PC-3 (cell line): ENCODE measurements around the gene MYL9. TPM values are rescaled to one million over a fixed set of nuclear protein-coding genes. Genes with fewer than 3 reads are reported as not detected.
"Not testable (repeated sequence)": the region's sequence is repeated elsewhere in the genome, so short reads cannot be mapped to it uniquely, and the experiment has no call there.

Source experiments
- ATAC-seq: fragments of 200-7000 bp; cut with Tn5 transposase; 2 replicates; pipeline ENCODE4 v1.9.1; 2020; ENCODE audit warnings: mild to moderate bottlenecking, moderate library complexity
- BruUV-seq: library from RNA; stranded (reverse); fragments of 400-500 nt; replicated peaks from 2 replicates; lab custom pipeline; 2021; lab: Mats Ljungman, UMichigan
- CTCF ChIA-PET: fragments of 300-600 bp; sonication (Branson Sonifier 250); formaldehyde crosslinking; loops from one replicate; lab custom pipeline; 2022; ENCODE audit warnings: antibody characterized with exemption; lab: Charles Lee
- POLR2A ChIA-PET: fragments of 300-600 bp; sonication (Branson Sonifier 250); formaldehyde crosslinking; loops from one replicate; lab custom pipeline; 2022; ENCODE audit warnings: antibody characterized with exemption; ENCODE audit not compliant: unreplicated experiment; lab: Charles Lee
- DNase-seq: peaks from one replicate; pipeline ENCODE4 v3.0.0-alpha.2; 2015
- H2AFZ ChIP-seq: fragments of 300-600 bp; sonication (generic); 2 replicates; pipeline ENCODE4 v1.6.0; 2016; ENCODE audit warnings: antibody characterized with exemption, low read length
- H3F3A ChIP-seq: fragments of 300-600 bp; sonication (generic); one replicate; pipeline ENCODE4 v1.6.0; 2017; ENCODE audit warnings: antibody characterized with exemption, low read length, control low read depth, mild to moderate bottlenecking; ENCODE audit not compliant: unreplicated experiment
- H3K27ac ChIP-seq: fragments of 300-600 bp; sonication (generic); 2 replicates; pipeline ENCODE4 v1.5.1; 2016; ENCODE audit warnings: mild to moderate bottlenecking, low read length
- H3K27me3 ChIP-seq: fragments of 300-600 bp; sonication (generic); 2 replicates; pipeline ENCODE4 v1.6.1; 2016; ENCODE audit warnings: low read length, mixed read lengths
- H3K36me3 ChIP-seq: fragments of 300-600 bp; sonication (generic); 2 replicates; pipeline ENCODE4 v1.6.1; 2016; ENCODE audit warnings: low read depth, mixed run types, low read length, mixed read lengths
- H3K4me1 ChIP-seq: fragments of 300-600 bp; sonication (generic); 2 replicates; pipeline ENCODE4 v1.5.1; 2016; ENCODE audit warnings: low read length; ENCODE audit not compliant: insufficient read depth
- H3K4me2 ChIP-seq: fragments of 300-600 bp; sonication (generic); 2 replicates; pipeline ENCODE4 v1.6.0; 2016; ENCODE audit warnings: low read length
- H3K4me3 ChIP-seq: fragments of 300-600 bp; sonication (generic); 2 replicates; pipeline ENCODE4 v1.5.1; 2016; ENCODE audit warnings: mild to moderate bottlenecking, low read length, mixed read lengths
- H3K79me2 ChIP-seq: fragments of 300-600 bp; sonication (generic); 2 replicates; pipeline ENCODE4 v1.6.1; 2017; ENCODE audit warnings: low read length, mixed read lengths
- H3K9ac ChIP-seq: fragments of 300-600 bp; sonication (generic); 2 replicates; pipeline ENCODE4 v1.6.0; 2016; ENCODE audit warnings: mild to moderate bottlenecking, low read length
- H3K9me2 ChIP-seq: fragments of 300-600 bp; sonication (generic); replicated peaks from 2 replicates; pipeline ENCODE4 v1.6.1; 2016; ENCODE audit warnings: mixed run types, low read length, mixed read lengths
- H3K9me3 ChIP-seq: fragments of 300-600 bp; sonication (generic); 2 replicates; pipeline ENCODE4 v1.6.1; 2016; ENCODE audit warnings: low read length, mixed read lengths
- H4K20me1 ChIP-seq: fragments of 300-600 bp; sonication (generic); 2 replicates; pipeline ENCODE4 v1.6.1; 2016; ENCODE audit warnings: low read length, mixed read lengths
- EZH2 ChIP-seq: fragments of 300-600 bp; sonication (generic); IDR thresholded peaks from one replicate; pipeline ENCODE4 v1.6.1; 2017; ENCODE audit warnings: antibody characterized with exemption, mild to moderate bottlenecking, low read length; ENCODE audit not compliant: unreplicated experiment
- EZH2phosphoT487 ChIP-seq: fragments of 300-600 bp; sonication (generic); IDR thresholded peaks from 2 replicates; pipeline ENCODE4 v1.6.1; 2018; ENCODE audit warnings: mild to moderate bottlenecking, antibody characterized with exemption, low read length, borderline replicate concordance
- intact Hi-C: fragments of 100-400 bp; cut with micrococcal nuclease; formaldehyde crosslinking; loops from 2 replicates; pipeline ENCODE4 v1.9.0; 2023
- total RNA-seq: library from RNA; depleted of rRNA; stranded (reverse); fragments of >200 nt; gene quantifications from 2 replicates; pipeline ENCODE4 v1.2.3, GENCODE V29; 2014
- TF ChIP-seq, protein P1 (sequence below): fragments of 300-600 bp; sonication (generic); conservative IDR thresholded peaks from 2 replicates; pipeline ENCODE4 v1.5.1; 2017; ENCODE audit warnings: antibody characterized with exemption, low read depth, mild to moderate bottlenecking, low read length

The MYL9 gene
- total RNA-seq, 1 experiment from 2014 or later: 12.0 TPM

GRCh38 chr20:36563374-36563773 is 22.1 kb downstream of the MYL9 start:
- ChIA-PET POLR2A (no interaction called here), CTCF (no interaction called here)
- Histone ChIP-seq H3K4me3 (no peak overlapping the region), H3K9me2 (no peaks in the 10 kb centered on the region), H3K9ac (no peak overlapping the region), H3K79me2 (no peaks in the 10 kb centered on the region), H3F3A (no peaks in the 10 kb centered on the region), H3K4me2 (no peak overlapping the region), H3K27me3 (no peaks in the 10 kb centered on the region), H3K27ac (no peak overlapping the region), H2AFZ (no peak overlapping the region), H3K4me1 (no peaks in the 10 kb centered on the region), H3K9me3 (no peaks in the 10 kb centered on the region), H4K20me1 (no peaks in the 10 kb centered on the region), H3K36me3 (no peaks in the 10 kb centered on the region)
- DNase-seq (no peak), ATAC-seq (no peak)
- intact Hi-C loops: no loop called here
- TF ChIP-seq EZH2 (no peak), EZH2phosphoT487 (no peak)
- TF ChIP-seq, protein P1, sequence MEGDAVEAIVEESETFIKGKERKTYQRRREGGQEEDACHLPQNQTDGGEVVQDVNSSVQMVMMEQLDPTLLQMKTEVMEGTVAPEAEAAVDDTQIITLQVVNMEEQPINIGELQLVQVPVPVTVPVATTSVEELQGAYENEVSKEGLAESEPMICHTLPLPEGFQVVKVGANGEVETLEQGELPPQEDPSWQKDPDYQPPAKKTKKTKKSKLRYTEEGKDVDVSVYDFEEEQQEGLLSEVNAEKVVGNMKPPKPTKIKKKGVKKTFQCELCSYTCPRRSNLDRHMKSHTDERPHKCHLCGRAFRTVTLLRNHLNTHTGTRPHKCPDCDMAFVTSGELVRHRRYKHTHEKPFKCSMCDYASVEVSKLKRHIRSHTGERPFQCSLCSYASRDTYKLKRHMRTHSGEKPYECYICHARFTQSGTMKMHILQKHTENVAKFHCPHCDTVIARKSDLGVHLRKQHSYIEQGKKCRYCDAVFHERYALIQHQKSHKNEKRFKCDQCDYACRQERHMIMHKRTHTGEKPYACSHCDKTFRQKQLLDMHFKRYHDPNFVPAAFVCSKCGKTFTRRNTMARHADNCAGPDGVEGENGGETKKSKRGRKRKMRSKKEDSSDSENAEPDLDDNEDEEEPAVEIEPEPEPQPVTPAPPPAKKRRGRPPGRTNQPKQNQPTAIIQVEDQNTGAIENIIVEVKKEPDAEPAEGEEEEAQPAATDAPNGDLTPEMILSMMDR: no peak
- no TSS peak for BruUV-seq

DNA sequence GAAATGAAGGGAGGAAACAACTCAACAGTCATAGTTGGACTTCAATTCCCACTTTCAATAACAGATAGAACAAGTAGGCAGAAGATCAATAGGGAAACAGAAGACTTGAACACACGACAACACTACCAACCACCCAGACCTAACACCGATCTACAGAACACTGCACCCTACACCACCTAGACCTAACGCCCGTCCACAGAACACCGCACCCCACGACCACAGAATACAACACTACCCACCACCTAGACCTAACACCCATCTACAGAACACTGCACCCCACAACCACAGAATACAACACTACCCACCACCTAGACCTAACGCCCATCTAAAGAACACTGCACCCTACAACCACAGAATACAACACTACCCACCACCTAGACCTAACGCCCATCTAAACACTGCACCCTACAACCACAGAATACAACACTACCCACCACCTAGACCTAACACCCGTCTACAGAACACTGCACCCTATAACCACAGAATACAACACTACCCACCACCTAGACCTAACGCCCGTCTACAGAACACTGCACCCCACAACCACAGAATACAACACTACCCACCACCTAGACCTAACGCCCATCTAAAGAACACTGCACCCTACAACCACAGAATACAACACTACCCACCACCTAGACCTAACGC is 22.9 kb downstream of the MYL9 start:
- H3K27me3 ChIP-seq, H3K4me3 ChIP-seq, ATAC-seq, H3K79me2 ChIP-seq, H3K9me3 ChIP-seq, CTCF ChIA-PET, H3K4me2 ChIP-seq, H3K4me1 ChIP-seq, POLR2A ChIA-PET, H3K27ac ChIP-seq, H4K20me1 ChIP-seq, DNase-seq, H3K9me2 ChIP-seq, H3K36me3 ChIP-seq, intact Hi-C loops, H3K9ac ChIP-seq, H2AFZ ChIP-seq, BruUV-seq, H3F3A ChIP-seq: not testable (repeated sequence)

- H3F3A ChIP-seq, H2AFZ ChIP-seq, H3K4me2 ChIP-seq, H3K9ac ChIP-seq, H3K27ac ChIP-seq, H3K36me3 ChIP-seq, H3K9me3 ChIP-seq, H3K4me3 ChIP-seq, ATAC-seq, H3K9me2 ChIP-seq, H3K27me3 ChIP-seq, H3K4me1 ChIP-seq, BruUV-seq, CTCF ChIA-PET, H4K20me1 ChIP-seq, DNase-seq, POLR2A ChIA-PET, H3K79me2 ChIP-seq, intact Hi-C loops: not testable (repeated sequence)
Measured at GRCh38 chr20:36564726-36565121, 23.4 kb downstream of the MYL9 start.

DNA sequence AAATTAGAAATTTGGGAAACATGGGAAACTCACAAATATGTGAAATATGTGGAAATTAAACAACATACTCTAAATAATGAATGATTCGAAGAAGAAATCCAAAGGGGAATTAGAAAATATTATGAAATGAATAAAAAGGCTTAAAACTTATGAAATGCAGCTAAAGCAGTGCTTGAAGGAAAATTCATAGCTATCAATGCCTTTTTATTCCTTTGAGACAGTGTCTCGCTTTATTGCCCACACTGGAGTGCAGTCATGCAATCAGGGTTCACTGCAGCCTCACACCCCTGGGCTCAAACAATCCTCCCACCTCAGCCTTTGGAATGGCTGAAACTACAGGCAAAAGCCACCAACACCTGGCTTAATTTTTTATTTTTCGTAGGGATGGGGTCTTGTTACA is 24.2 kb downstream of the MYL9 start:
- no TSS peak for BruUV-seq
- no peak overlapping the region for H3K4me2 ChIP-seq
- H3K27me3 ChIP-seq: no peaks in the 10 kb centered on the region
- ChIA-PET POLR2A (no interaction called here), CTCF (no interaction called here)
- H2AFZ ChIP-seq: no peak overlapping the region
- no peak overlapping the region for H3K27ac ChIP-seq
- H3K4me3 ChIP-seq: no peak overlapping the region
- DNase-seq: no peak
- no peak overlapping the region for H3K9ac ChIP-seq
- H3K4me1 ChIP-seq: no peaks in the 10 kb centered on the region
- TF ChIP-seq EZH2 (no peak), EZH2phosphoT487 (no peak)
- TF ChIP-seq, protein P1: no peak
- no peaks in the 10 kb centered on the region for H3K36me3 ChIP-seq
- H3K9me2 ChIP-seq: no peaks in the 10 kb centered on the region
- H3K9me3 ChIP-seq: no peaks in the 10 kb centered on the region
- no peaks in the 10 kb centered on the region for H3F3A ChIP-seq
- intact Hi-C loops: no loop called here
- no peak for ATAC-seq
- H3K79me2 ChIP-seq: no peaks in the 10 kb centered on the region
- H4K20me1 ChIP-seq: no peaks in the 10 kb centered on the region
